GM10248 (cell line): ENCODE measurements around the gene TBK1.

Source experiments
- CTCF ChIA-PET: fragments of 300-600 bp; sonication (Branson Sonifier 250); formaldehyde crosslinking; extraction: SDS; loops from one replicate; lab custom pipeline; 2021; ENCODE audit warnings: antibody characterized with exemption; lab: Yijun Ruan, JAX
- POLR2A ChIA-PET: fragments of 350-650 bp; sonication (Branson Sonifier 250); formaldehyde crosslinking; extraction: SDS; loops from one replicate; lab custom pipeline; 2020; ENCODE audit warnings: antibody characterized with exemption; lab: Yijun Ruan, JAX
- DNase-seq: peaks from one replicate; pipeline ENCODE4 v3.0.0; 2012; ENCODE audit errors: extremely low spot score
- CTCF ChIP-seq: IDR thresholded peaks from 2 replicates; pipeline ENCODE4 v1.5.1; 2012; ENCODE audit warnings: mild to moderate bottlenecking, low read depth; ENCODE audit errors: extremely low read depth, missing control alignments, control extremely low read depth

TBK1 gene

GRCh38 chr12:64411427-64411826 is 40.5 kb upstream of the TBK1 start:
- POLR2A ChIA-PET, result no interaction called here
- TF ChIP-seq CTCF, result no peak
- CTCF ChIA-PET, result interaction anchor here (1.3 kb wide), 1 partner anchor 28 kb away, joined by 3 read pairs; no protein-coding TSS in a partner anchor
- DNase-seq, result no peak

- TF ChIP-seq CTCF, result no peak
- ChIA-PET CTCF (no interaction called here), POLR2A (interaction anchor here (0.7 kb wide), 1 partner anchor 57 kb away, joined by 4 read pairs; no protein-coding TSS in a partner anchor)
- DNase-seq, result no peak
These were observed 39.5 kb upstream of the TBK1 start for GRCh38 chr12:64412459-64412858.

- TF ChIP-seq CTCF, result no peak
- POLR2A ChIA-PET, result no interaction called here
- no peak for DNase-seq
- CTCF ChIA-PET, result no interaction called here
These were observed 38.0 kb upstream of the TBK1 start for GRCh38 chr12:64413884-64414283.

- DNase-seq, result no peak
- TF ChIP-seq CTCF, result no peak
- POLR2A ChIA-PET, result no interaction called here
- CTCF ChIA-PET, result interaction anchor here (0.7 to 1.8 kb wide), 3 partner anchors 10 to 616 kb away, joined by 4 to 5 read pairs (median 4); no protein-coding TSS in a partner anchor
These were observed 33.7 kb upstream of the TBK1 start for GRCh38 chr12:64418209-64418608.

- DNase-seq, result no peak
- TF ChIP-seq CTCF, result no peak
- CTCF ChIA-PET, result no interaction called here
- POLR2A ChIA-PET, result no interaction called here
These were observed 32.2 kb upstream of the TBK1 start for GRCh38 chr12:64419696-64420095.

GRCh38 chr12:64427988-64428387 is 23.9 kb upstream of the TBK1 start:
- DNase-seq, result no peak
- TF ChIP-seq CTCF, result no peak
- CTCF ChIA-PET, result interaction anchor here (1.2 kb wide), 1 partner anchor 10 kb away, joined by 4 read pairs; no protein-coding TSS in a partner anchor
- POLR2A ChIA-PET, result no interaction called here
